Measurements from ENCODE around the gene MED12L.

DNA sequence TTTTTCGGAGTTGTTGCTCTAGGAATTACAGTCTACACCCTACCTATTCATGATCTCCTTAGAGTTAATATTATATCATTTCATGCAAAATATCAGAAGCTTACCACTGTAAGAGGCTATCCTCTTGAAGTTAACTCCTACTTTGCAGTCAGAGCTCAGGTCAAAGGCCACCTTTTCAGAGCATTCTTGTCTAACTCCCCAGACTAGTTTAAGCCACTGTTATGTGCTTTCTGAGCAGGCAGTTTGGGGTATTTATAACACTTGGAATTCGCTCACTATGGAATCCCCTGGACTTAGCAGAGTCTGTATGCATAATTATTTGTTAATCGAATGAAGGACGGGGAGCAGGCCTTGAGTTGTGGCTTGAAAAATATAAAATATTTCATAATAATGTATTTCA is 21.7 kb downstream of the MED12L start:
- TF ChIP-seq EZH2 (IDR thresholded peaks at IDR 0.05) (no peak), ZFX (IDR thresholded peaks at IDR 0.05) (no peak), JUND (IDR thresholded peaks at IDR 0.05) (no peak), CEBPB (IDR thresholded peaks at IDR 0.05; ENCODE audit: low read depth) (no peak), POLR2A (IDR thresholded peaks at IDR 0.05; ENCODE audit: borderline replicate concordance, extremely low read depth, insufficient read depth, insufficient read length) (no peak)
- TF ChIP-seq, protein P1, sequence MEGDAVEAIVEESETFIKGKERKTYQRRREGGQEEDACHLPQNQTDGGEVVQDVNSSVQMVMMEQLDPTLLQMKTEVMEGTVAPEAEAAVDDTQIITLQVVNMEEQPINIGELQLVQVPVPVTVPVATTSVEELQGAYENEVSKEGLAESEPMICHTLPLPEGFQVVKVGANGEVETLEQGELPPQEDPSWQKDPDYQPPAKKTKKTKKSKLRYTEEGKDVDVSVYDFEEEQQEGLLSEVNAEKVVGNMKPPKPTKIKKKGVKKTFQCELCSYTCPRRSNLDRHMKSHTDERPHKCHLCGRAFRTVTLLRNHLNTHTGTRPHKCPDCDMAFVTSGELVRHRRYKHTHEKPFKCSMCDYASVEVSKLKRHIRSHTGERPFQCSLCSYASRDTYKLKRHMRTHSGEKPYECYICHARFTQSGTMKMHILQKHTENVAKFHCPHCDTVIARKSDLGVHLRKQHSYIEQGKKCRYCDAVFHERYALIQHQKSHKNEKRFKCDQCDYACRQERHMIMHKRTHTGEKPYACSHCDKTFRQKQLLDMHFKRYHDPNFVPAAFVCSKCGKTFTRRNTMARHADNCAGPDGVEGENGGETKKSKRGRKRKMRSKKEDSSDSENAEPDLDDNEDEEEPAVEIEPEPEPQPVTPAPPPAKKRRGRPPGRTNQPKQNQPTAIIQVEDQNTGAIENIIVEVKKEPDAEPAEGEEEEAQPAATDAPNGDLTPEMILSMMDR (IDR thresholded peaks at IDR 0.05 in 2 of 3, conservative IDR thresholded peaks at IDR 0.05 in 1 of 3; ENCODE audit: borderline replicate concordance in 1 of 3, insufficient read depth in 1 of 3, low read depth in 2 of 3, low read length in 2 of 3): no peak
- TF ChIP-seq, protein P2, sequence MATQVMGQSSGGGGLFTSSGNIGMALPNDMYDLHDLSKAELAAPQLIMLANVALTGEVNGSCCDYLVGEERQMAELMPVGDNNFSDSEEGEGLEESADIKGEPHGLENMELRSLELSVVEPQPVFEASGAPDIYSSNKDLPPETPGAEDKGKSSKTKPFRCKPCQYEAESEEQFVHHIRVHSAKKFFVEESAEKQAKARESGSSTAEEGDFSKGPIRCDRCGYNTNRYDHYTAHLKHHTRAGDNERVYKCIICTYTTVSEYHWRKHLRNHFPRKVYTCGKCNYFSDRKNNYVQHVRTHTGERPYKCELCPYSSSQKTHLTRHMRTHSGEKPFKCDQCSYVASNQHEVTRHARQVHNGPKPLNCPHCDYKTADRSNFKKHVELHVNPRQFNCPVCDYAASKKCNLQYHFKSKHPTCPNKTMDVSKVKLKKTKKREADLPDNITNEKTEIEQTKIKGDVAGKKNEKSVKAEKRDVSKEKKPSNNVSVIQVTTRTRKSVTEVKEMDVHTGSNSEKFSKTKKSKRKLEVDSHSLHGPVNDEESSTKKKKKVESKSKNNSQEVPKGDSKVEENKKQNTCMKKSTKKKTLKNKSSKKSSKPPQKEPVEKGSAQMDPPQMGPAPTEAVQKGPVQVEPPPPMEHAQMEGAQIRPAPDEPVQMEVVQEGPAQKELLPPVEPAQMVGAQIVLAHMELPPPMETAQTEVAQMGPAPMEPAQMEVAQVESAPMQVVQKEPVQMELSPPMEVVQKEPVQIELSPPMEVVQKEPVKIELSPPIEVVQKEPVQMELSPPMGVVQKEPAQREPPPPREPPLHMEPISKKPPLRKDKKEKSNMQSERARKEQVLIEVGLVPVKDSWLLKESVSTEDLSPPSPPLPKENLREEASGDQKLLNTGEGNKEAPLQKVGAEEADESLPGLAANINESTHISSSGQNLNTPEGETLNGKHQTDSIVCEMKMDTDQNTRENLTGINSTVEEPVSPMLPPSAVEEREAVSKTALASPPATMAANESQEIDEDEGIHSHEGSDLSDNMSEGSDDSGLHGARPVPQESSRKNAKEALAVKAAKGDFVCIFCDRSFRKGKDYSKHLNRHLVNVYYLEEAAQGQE (IDR thresholded peaks at IDR 0.05; ENCODE audit: low read depth): no peak
